LHCN-M2 (cell line): ENCODE data around the gene NME7. TPM values are rescaled to one million over a fixed set of nuclear protein-coding genes. Genes with fewer than 3 reads are reported as not detected.

Source experiments
- DNase-seq: peaks from one replicate; pipeline ENCODE4 v3.0.0-alpha.2; 2012; ENCODE audit warnings: low read depth
- total RNA-seq: library from RNA; depleted of rRNA; stranded (reverse); fragments of >200 nt; gene quantifications from 2 replicates; pipeline ENCODE4 v1.2.3, GENCODE V29; 2014

NME7 gene
- total RNA-seq, 1 experiment from 2014 or later: 29.9 TPM

GRCh38 chr1:169156580-169156979 lies 211.0 kb downstream of the NME7 start:
- DNase-seq: no peak

- no peak for DNase-seq
These were observed 211.9 kb downstream of the NME7 start for GRCh38 chr1:169155675-169156074.

GRCh38 chr1:169151338-169151837 lies 216.2 kb downstream of the NME7 start:
- no peak for DNase-seq

GRCh38 chr1:169150641-169151337 lies 216.8 kb downstream of the NME7 start:
- no peak for DNase-seq

GRCh38 chr1:169149555-169150286 lies 217.9 kb downstream of the NME7 start:
- DNase-seq: no peak

- DNase-seq: no peak
These were observed 218.9 kb downstream of the NME7 start for GRCh38 chr1:169148472-169149252.

- no peak for DNase-seq
These were observed 220.9 kb downstream of the NME7 start for GRCh38 chr1:169146576-169147214.

- no peak for DNase-seq
These were observed 222.5 kb downstream of the NME7 start for GRCh38 chr1:169144941-169145626.

- no peak for DNase-seq
These were observed 223.6 kb downstream of the NME7 start for GRCh38 chr1:169143984-169144383.

GRCh38 chr1:169143346-169143745 lies 224.3 kb downstream of the NME7 start:
- no peak for DNase-seq

- no peak for DNase-seq
These were observed 225.5 kb downstream of the NME7 start for GRCh38 chr1:169142129-169142528.

GRCh38 chr1:169141356-169141755 lies 226.2 kb downstream of the NME7 start:
- DNase-seq: no peak

GRCh38 chr1:169138866-169139670 lies 228.5 kb downstream of the NME7 start:
- no peak for DNase-seq

- DNase-seq: no peak
These were observed 230.2 kb downstream of the NME7 start for GRCh38 chr1:169137357-169137756.

GRCh38 chr1:169133801-169134502 lies 233.6 kb downstream of the NME7 start:
- DNase-seq: no peak

- DNase-seq: no peak
These were observed 234.4 kb downstream of the NME7 start for GRCh38 chr1:169133228-169133576.

GRCh38 chr1:169132512-169133227 lies 234.9 kb downstream of the NME7 start:
- no peak for DNase-seq

- no peak for DNase-seq
These were observed 236.9 kb downstream of the NME7 start for GRCh38 chr1:169130683-169131082.
